B cell (primary cell): ENCODE measurements around the gene IGFALS. TPM values are rescaled to one million over a fixed set of nuclear protein-coding genes. Genes with fewer than 3 reads are reported as not detected.

Experiments
- ATAC-seq: fragments of 200-7000 bp; cut with Tn5 transposase; one replicate; pipeline ENCODE4 v1.10.0; 2021; ENCODE audit warnings: low read depth, mild to moderate bottlenecking, moderate number of reproducible peaks, moderate library complexity
- CTCF ChIA-PET: fragments of 350-600 bp; sonication (Branson Sonifier 250); formaldehyde crosslinking; loops from one replicate; lab custom pipeline; 2021; ENCODE audit warnings: antibody characterized with exemption, inconsistent platforms; lab: Charles Lee
- POLR2A ChIA-PET: fragments of 350-600 bp; sonication (Branson Sonifier 250); formaldehyde crosslinking; loops from one replicate; lab custom pipeline; 2021; ENCODE audit warnings: antibody characterized with exemption; lab: Charles Lee
- DNase-seq: peaks from one replicate; pipeline ENCODE4 v3.0.0; 2013
- H2AFZ ChIP-seq: 2 replicates; pipeline ENCODE4 v1.6.1; 2012; ENCODE audit warnings: mild to moderate bottlenecking, low read depth, low read length; ENCODE audit not compliant: insufficient read depth, poor library complexity, severe bottlenecking
- H3K27ac ChIP-seq, 2 donors: 1 replicate in 1 of 2; 2 replicates in 1 of 2; pipeline ENCODE4 v1.5.1; 2012 to 2013; ENCODE audit warnings: low read length in 2 of 2, mild to moderate bottlenecking in 2 of 2, moderate library complexity in 1 of 2
- H3K27me3 ChIP-seq, 4 experiments: fragments of 200-600 bp in 1 of 4; sonication (generic) in 1 of 4; replicated peaks in 1 of 4; 1 replicate in 2 of 4; 2 replicates in 2 of 4; pipeline versions ENCODE4 v1.6.1 to v1.7.0; 2013 to 2016; ENCODE audit warnings: low read length in 3 of 4, mild to moderate bottlenecking in 2 of 4, mixed read lengths in 1 of 4, moderate library complexity in 1 of 4; ENCODE audit not compliant: insufficient read depth in 4 of 4, control insufficient read depth in 3 of 4; ENCODE audit errors: control extremely low read depth in 1 of 4
- H3K36me3 ChIP-seq, 2 experiments: replicated peaks in 1 of 2; 1 replicate in 1 of 2; 2 replicates in 1 of 2; pipeline versions ENCODE4 v1.6.1 to v1.7.1; 2013; ENCODE audit warnings: low read length in 1 of 2; ENCODE audit not compliant: insufficient read depth in 2 of 2, control insufficient read depth in 1 of 2; ENCODE audit errors: control extremely low read depth in 1 of 2, extremely low read depth in 1 of 2
- H3K4me1 ChIP-seq, 2 donors: fragments of 200-600 bp in 1 of 2; sonication (generic) in 1 of 2; 1 replicate in 1 of 2; 2 replicates in 1 of 2; pipeline versions ENCODE4 v1.5.1 to v1.6.1; 2013 to 2017; ENCODE audit warnings: low read length in 2 of 2; ENCODE audit not compliant: control insufficient read depth in 2 of 2, insufficient read depth in 2 of 2
- H3K4me2 ChIP-seq: replicated peaks from 2 replicates; pipeline ENCODE3; 2012; ENCODE audit warnings: mild to moderate bottlenecking, low read depth, low read length; ENCODE audit not compliant: poor library complexity, severe bottlenecking
- H3K4me3 ChIP-seq, 5 experiments: fragments of 200-600 bp in 1 of 5; sonication (generic) in 1 of 5; 1 replicate in 3 of 5; 2 replicates in 2 of 5; pipeline versions ENCODE4 v1.5.1 to v1.7.0; 2011 to 2016; ENCODE audit warnings: low read length in 4 of 5, mild to moderate bottlenecking in 4 of 5, low read depth in 2 of 5, control low read depth in 1 of 5, moderate library complexity in 1 of 5; ENCODE audit not compliant: insufficient read depth in 1 of 5; ENCODE audit errors: control extremely low read depth in 1 of 5, extremely low read depth in 1 of 5
- H3K79me2 ChIP-seq: fragments of 200-600 bp; sonication (generic); one replicate; pipeline ENCODE4 v1.6.0; 2016; ENCODE audit warnings: low read length; ENCODE audit not compliant: control insufficient read depth, insufficient read depth
- H3K9ac ChIP-seq: fragments of 200-600 bp; sonication (generic); 2 replicates; pipeline ENCODE4 v1.6.1; 2017; ENCODE audit warnings: mild to moderate bottlenecking, low read length, moderate library complexity
- H3K9me3 ChIP-seq, 3 donors: one replicate each; pipeline versions ENCODE4 v1.6.1 to v1.7.1; 2013; ENCODE audit warnings: low read length in 2 of 3; ENCODE audit not compliant: control insufficient read depth in 2 of 3, insufficient read depth in 1 of 3; ENCODE audit errors: control extremely low read depth in 1 of 3
- H4K20me1 ChIP-seq: 2 replicates; pipeline ENCODE4 v1.6.0; 2012; ENCODE audit warnings: mild to moderate bottlenecking, low read length; ENCODE audit not compliant: insufficient read depth, control insufficient read depth, poor library complexity, severe bottlenecking
- H3K27ac Mint-ChIP-seq: one replicate; pipeline ENCODE4 v1.8.0; 2021; ENCODE audit warnings: mixed read lengths
- H3K27me3 Mint-ChIP-seq: one replicate; pipeline ENCODE4 v1.8.0; 2021; ENCODE audit warnings: mixed read lengths
- H3K4me1 Mint-ChIP-seq: one replicate; pipeline ENCODE4 v1.8.0; 2021; ENCODE audit warnings: mixed read lengths
- H3K4me3 Mint-ChIP-seq: one replicate; pipeline ENCODE4 v1.8.0; 2021; ENCODE audit warnings: mixed read lengths
- H3K9me3 Mint-ChIP-seq: one replicate; pipeline ENCODE4 v1.8.0; 2022; ENCODE audit warnings: mixed read lengths; ENCODE audit not compliant: insufficient read depth
- CTCF ChIP-seq: fragments of 200-600 bp; IDR thresholded peaks from one replicate; pipeline ENCODE4 v1.8.0; 2022; ENCODE audit warnings: antibody characterized with exemption, mild to moderate bottlenecking
- EZH2 ChIP-seq: IDR thresholded peaks from 2 replicates; pipeline ENCODE4 v1.6.1; 2012; ENCODE audit warnings: borderline replicate concordance, low read depth, mild to moderate bottlenecking, moderate library complexity, low read length; ENCODE audit not compliant: insufficient read depth, poor library complexity, severe bottlenecking
- WGBS: methylation state at CpG from one replicate; pipeline ENCODE4 v1.1.5; 2013; ENCODE audit warnings: missing lambda C conversion rate; ENCODE audit not compliant: insufficient coverage; 5-methylcytosine and 5-hydroxymethylcytosine counted together
- intact Hi-C: fragments of 100-400 bp; cut with micrococcal nuclease; formaldehyde crosslinking; loops from one replicate; pipeline ENCODE4 v1.10.0; 2022
- polyA plus RNA-seq: library from polyadenylated mRNA; depleted of rRNA; stranded (reverse); fragments of >200 nt; gene quantifications from 2 replicates; pipeline ENCODE4 v1.2.3, GENCODE V29; 2012
- total RNA-seq, 2 donors: library from RNA; stranded (reverse); fragments of 120-200 nt in 1 of 2; gene quantifications; 1 replicate in 1 of 2; 2 replicates in 1 of 2; pipeline versions ENCODE4 v1.2.3 to v1.2.4, GENCODE V29; 2013 to 2022

Gene IGFALS
- total and polyA plus RNA-seq, 2 donors (not counting 1 experiment from before 2014, with no cell fraction given) = 0.49 TPM; not detected in 1

GRCh38 chr16:1779741-1780676 lies 13.5 kb downstream of the IGFALS start:
- no peak for ATAC-seq
- H3K36me3 ChIP-seq = peaks cover 0 to 29% of the 10 kb centered on the region in 2 experiments
- DNase-seq = no peak
- H3K27me3 Mint-ChIP-seq = no peaks in the 10 kb centered on the region
- H3K9me3 ChIP-seq = no peaks in the 10 kb centered on the region
- peaks cover 76% of the 10 kb centered on the region for H4K20me1 ChIP-seq
- peak overlapping the region; percentile 88 for H3K4me3 Mint-ChIP-seq
- H3K9ac ChIP-seq = no peak overlapping the region
- ChIA-PET POLR2A (interaction anchor here (0.6 to 0.7 kb wide), 2 partner anchors 40 to 1343 kb away, joined by 4 to 8 read pairs; no protein-coding TSS in a partner anchor), CTCF (interaction anchor here (1.3 to 1.6 kb wide), 2 partner anchors 8 to 69 kb away, joined by 3 to 4 read pairs; partner anchors contain the start of genes EME2 and MRPS34)
- H3K4me2 ChIP-seq = no peak overlapping the region
- no peak overlapping the region for H2AFZ ChIP-seq
- TF ChIP-seq EZH2 (no peak), CTCF (no peak)
- no peak overlapping the region for H3K4me3 ChIP-seq
- H3K27me3 ChIP-seq = no peaks in the 10 kb centered on the region
- H3K4me1 Mint-ChIP-seq = peaks cover 25% of the 10 kb centered on the region
- intact Hi-C loops = no loop called here
- no peaks in the 10 kb centered on the region for H3K9me3 Mint-ChIP-seq
- peaks cover 10 to 35% of the 10 kb centered on the region in 2 donors for H3K4me1 ChIP-seq
- peaks cover 50% of the 10 kb centered on the region for H3K79me2 ChIP-seq
- H3K27ac ChIP-seq = no peak overlapping the region
- 97% methylated on average over 27 of the region's 27 CpGs for WGBS
- no peak overlapping the region for H3K27ac Mint-ChIP-seq
